Caco-2 (cell line): ENCODE measurements around the gene FNDC8. TPM values are rescaled to one million over a fixed set of nuclear protein-coding genes. Genes with fewer than 3 reads are reported as not detected.

Experiments
- BruUV-seq: library from RNA; stranded (reverse); fragments of 400-500 nt; replicated peaks from 2 replicates; lab custom pipeline; 2021; lab: Mats Ljungman, UMichigan
- CTCF ChIA-PET: fragments of 300-600 bp; sonication (Branson Sonifier 250); formaldehyde crosslinking; loops from one replicate; lab custom pipeline; 2022; ENCODE audit warnings: antibody characterized with exemption; lab: Charles Lee
- POLR2A ChIA-PET: fragments of 300-600 bp; sonication (Branson Sonifier 250); formaldehyde crosslinking; loops from one replicate; lab custom pipeline; 2022; ENCODE audit warnings: antibody characterized with exemption; lab: Charles Lee
- DNase-seq, 2 experiments: peaks; one replicate each; pipeline versions ENCODE4 v3.0.0 to v3.0.0-alpha.2; 2020 to 2022
- H3K27me3 ChIP-seq: replicated peaks from 2 replicates; pipeline ENCODE4 v1.6.0; 2011; ENCODE audit warnings: low read length; ENCODE audit not compliant: control insufficient read depth, insufficient read depth
- H3K36me3 ChIP-seq: 2 replicates; pipeline ENCODE4 v1.5.1; 2011; ENCODE audit warnings: low read length; ENCODE audit not compliant: control insufficient read depth, insufficient read depth
- H3K4me1 ChIP-seq: fragments of 250-450 bp; sonication (Bioruptor Pico); 2 replicates; pipeline ENCODE4 v1.5.1; 2020; ENCODE audit warnings: mild to moderate bottlenecking
- H3K4me3 ChIP-seq: 2 replicates; pipeline ENCODE4 v1.5.1; 2011; ENCODE audit warnings: low read depth, mild to moderate bottlenecking, control low read depth, low read length
- H3K9me3 ChIP-seq: fragments of 250-450 bp; sonication (Bioruptor Pico); 2 replicates; pipeline ENCODE4 v1.5.1; 2020; ENCODE audit warnings: mild to moderate bottlenecking, moderate library complexity
- H3K27ac Mint-ChIP-seq: one replicate; pipeline ENCODE4 v1.8.0; 2022; ENCODE audit warnings: mixed read lengths; ENCODE audit not compliant: unreplicated experiment
- H3K27me3 Mint-ChIP-seq: one replicate; pipeline ENCODE4 v1.8.0; 2022; ENCODE audit warnings: mixed read lengths; ENCODE audit not compliant: insufficient read depth, unreplicated experiment
- H3K36me3 Mint-ChIP-seq: one replicate; pipeline ENCODE4 v1.8.0; 2022; ENCODE audit warnings: mild to moderate bottlenecking, mixed read lengths; ENCODE audit not compliant: insufficient read depth, unreplicated experiment
- H3K4me1 Mint-ChIP-seq: one replicate; pipeline ENCODE4 v1.8.0; 2022; ENCODE audit warnings: low read depth, mixed read lengths; ENCODE audit not compliant: unreplicated experiment
- H3K4me3 Mint-ChIP-seq: one replicate; pipeline ENCODE4 v1.8.0; 2022; ENCODE audit warnings: mild to moderate bottlenecking, moderate library complexity, mixed read lengths; ENCODE audit not compliant: unreplicated experiment
- H3K9me3 Mint-ChIP-seq: one replicate; pipeline ENCODE4 v1.8.0; 2022; ENCODE audit warnings: mixed read lengths; ENCODE audit not compliant: unreplicated experiment
- intact Hi-C: fragments of 100-400 bp; cut with micrococcal nuclease; formaldehyde crosslinking; loops from one replicate; pipeline ENCODE4 v1.10.0; 2022; ENCODE audit not compliant: unreplicated experiment
- total RNA-seq: library from RNA; stranded (reverse); gene quantifications from 2 replicates; pipeline ENCODE4 v1.2.3, GENCODE V29; 2022
- TF ChIP-seq, protein P1 (sequence below), 2 experiments: fragments of 200-600 bp in 1 of 2; IDR thresholded peaks; 1 replicate in 1 of 2; 2 replicates in 1 of 2; pipeline versions ENCODE4 v1.5.1 to v1.8.0; 2011 to 2022; ENCODE audit warnings: antibody characterized with exemption in 1 of 2, control low read depth in 1 of 2, inconsistent platforms in 1 of 2, low read depth in 1 of 2, low read length in 1 of 2, mild to moderate bottlenecking in 1 of 2, moderate library complexity in 1 of 2; ENCODE audit not compliant: insufficient read depth in 1 of 2, severe bottlenecking in 1 of 2, unreplicated experiment in 1 of 2

FNDC8 gene
- total RNA-seq, 1 experiment from 2014 or later, result not detected

GRCh38 chr17:35080536-35080935 lies 40.9 kb upstream of the FNDC8 start:
- Histone ChIP-seq H3K36me3 (no peaks in the 10 kb centered on the region), H3K4me3 (no peak overlapping the region), H3K9me3 (no peaks in the 10 kb centered on the region), H3K4me1 (peaks cover 28% of the 10 kb centered on the region), H3K27me3 (no peaks in the 10 kb centered on the region)
- no peak overlapping the region for H3K27ac Mint-ChIP-seq
- H3K4me3 Mint-ChIP-seq, result no peak overlapping the region
- intact Hi-C loops, result no loop called here
- ChIA-PET POLR2A (no interaction called here), CTCF (interaction anchor here (1.5 kb wide), 1 partner anchor 9 kb away, joined by 4 read pairs; no protein-coding TSS in a partner anchor)
- H3K36me3 Mint-ChIP-seq, result peaks cover 6% of the 10 kb centered on the region
- BruUV-seq, result no TSS peak
- H3K4me1 Mint-ChIP-seq, result peaks cover 23% of the 10 kb centered on the region
- H3K9me3 Mint-ChIP-seq, result no peaks in the 10 kb centered on the region
- no peaks in the 10 kb centered on the region for H3K27me3 Mint-ChIP-seq
- TF ChIP-seq, protein P1, sequence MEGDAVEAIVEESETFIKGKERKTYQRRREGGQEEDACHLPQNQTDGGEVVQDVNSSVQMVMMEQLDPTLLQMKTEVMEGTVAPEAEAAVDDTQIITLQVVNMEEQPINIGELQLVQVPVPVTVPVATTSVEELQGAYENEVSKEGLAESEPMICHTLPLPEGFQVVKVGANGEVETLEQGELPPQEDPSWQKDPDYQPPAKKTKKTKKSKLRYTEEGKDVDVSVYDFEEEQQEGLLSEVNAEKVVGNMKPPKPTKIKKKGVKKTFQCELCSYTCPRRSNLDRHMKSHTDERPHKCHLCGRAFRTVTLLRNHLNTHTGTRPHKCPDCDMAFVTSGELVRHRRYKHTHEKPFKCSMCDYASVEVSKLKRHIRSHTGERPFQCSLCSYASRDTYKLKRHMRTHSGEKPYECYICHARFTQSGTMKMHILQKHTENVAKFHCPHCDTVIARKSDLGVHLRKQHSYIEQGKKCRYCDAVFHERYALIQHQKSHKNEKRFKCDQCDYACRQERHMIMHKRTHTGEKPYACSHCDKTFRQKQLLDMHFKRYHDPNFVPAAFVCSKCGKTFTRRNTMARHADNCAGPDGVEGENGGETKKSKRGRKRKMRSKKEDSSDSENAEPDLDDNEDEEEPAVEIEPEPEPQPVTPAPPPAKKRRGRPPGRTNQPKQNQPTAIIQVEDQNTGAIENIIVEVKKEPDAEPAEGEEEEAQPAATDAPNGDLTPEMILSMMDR (IDR thresholded peaks at IDR 0.05; ENCODE audit: insufficient read depth in 1 of 2, low read depth in 1 of 2, low read length in 1 of 2, severe bottlenecking in 1 of 2, unreplicated experiment in 1 of 2), result no peak
- no peak for DNase-seq

DNA sequence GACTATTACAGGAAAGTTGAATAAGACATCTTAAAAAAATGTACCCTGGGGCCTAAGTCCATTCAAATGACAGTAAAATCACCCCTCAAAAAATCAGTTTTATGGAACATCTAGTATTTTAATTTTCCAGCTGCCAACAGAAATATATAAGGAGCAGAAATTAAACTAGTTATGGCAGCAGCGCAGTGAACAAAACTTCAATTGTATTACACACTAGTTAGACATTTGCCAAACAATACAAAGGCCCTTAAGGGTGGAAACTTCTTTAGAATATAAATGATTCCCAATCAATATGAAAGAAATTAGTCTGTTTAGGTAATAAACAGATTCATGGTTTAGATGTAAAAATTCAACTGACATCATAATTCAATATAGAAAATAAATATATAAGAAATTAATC lies 39.8 kb upstream of the FNDC8 start:
- ChIA-PET POLR2A (no interaction called here), CTCF (no interaction called here)
- H3K4me1 ChIP-seq, result peaks cover 28% of the 10 kb centered on the region
- DNase-seq, result no peak
- no peaks in the 10 kb centered on the region for H3K27me3 Mint-ChIP-seq
- H3K36me3 ChIP-seq, result no peaks in the 10 kb centered on the region
- no peaks in the 10 kb centered on the region for H3K9me3 Mint-ChIP-seq
- no peak overlapping the region for H3K27ac Mint-ChIP-seq
- H3K4me3 ChIP-seq, result no peak overlapping the region
- intact Hi-C loops, result no loop called here
- TF ChIP-seq, protein P1 (IDR thresholded peaks at IDR 0.05; ENCODE audit: insufficient read depth in 1 of 2, low read depth in 1 of 2, low read length in 1 of 2, severe bottlenecking in 1 of 2, unreplicated experiment in 1 of 2), result no peak
- H3K27me3 ChIP-seq, result no peaks in the 10 kb centered on the region
- H3K36me3 Mint-ChIP-seq, result peaks cover 6% of the 10 kb centered on the region
- no peak overlapping the region for H3K4me3 Mint-ChIP-seq
- peaks cover 27% of the 10 kb centered on the region for H3K4me1 Mint-ChIP-seq
- no peaks in the 10 kb centered on the region for H3K9me3 ChIP-seq
- BruUV-seq, result no TSS peak

DNA sequence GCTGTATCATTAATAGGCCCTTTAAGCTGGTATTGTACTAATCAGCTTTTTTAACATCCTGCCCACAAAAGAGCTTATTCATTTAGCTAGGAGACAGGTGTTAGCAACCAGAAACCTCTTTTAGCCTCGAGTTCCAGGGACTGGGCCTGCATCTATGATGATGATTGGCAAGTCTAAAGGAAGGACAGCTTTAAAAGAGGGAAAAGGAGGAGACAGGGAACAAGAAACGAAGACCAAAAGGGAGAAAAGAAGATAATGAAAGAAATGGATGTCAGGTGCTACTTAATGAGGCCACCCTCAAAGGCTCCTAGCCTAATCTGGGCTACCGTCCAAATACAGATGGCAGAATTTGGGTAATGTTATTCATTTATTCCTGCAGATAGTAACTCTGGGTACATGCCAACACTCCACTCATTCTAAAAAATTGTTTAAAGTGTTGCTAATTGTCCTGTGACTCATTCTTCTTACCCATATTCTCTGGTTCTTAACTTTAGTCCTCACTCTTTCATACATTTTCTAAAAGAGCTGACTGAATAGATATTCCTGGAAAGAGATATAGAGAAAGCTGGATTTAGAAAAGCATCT lies 39.2 kb upstream of the FNDC8 start:
- H3K4me3 ChIP-seq, result no peak overlapping the region
- H3K27me3 Mint-ChIP-seq, result no peaks in the 10 kb centered on the region
- no peak for DNase-seq
- H3K27ac Mint-ChIP-seq, result no peak overlapping the region
- H3K4me1 Mint-ChIP-seq, result peaks cover 33% of the 10 kb centered on the region
- no peaks in the 10 kb centered on the region for H3K9me3 ChIP-seq
- ChIA-PET CTCF (no interaction called here), POLR2A (no interaction called here)
- peaks cover 34% of the 10 kb centered on the region for H3K4me1 ChIP-seq
- H3K36me3 ChIP-seq, result no peaks in the 10 kb centered on the region
- BruUV-seq, result no TSS peak
- H3K9me3 Mint-ChIP-seq, result no peaks in the 10 kb centered on the region
- peaks cover 6% of the 10 kb centered on the region for H3K36me3 Mint-ChIP-seq
- no peaks in the 10 kb centered on the region for H3K27me3 ChIP-seq
- intact Hi-C loops, result no loop called here
- H3K4me3 Mint-ChIP-seq, result no peak overlapping the region
- TF ChIP-seq, protein P1 (IDR thresholded peaks at IDR 0.05; ENCODE audit: insufficient read depth in 1 of 2, low read depth in 1 of 2, low read length in 1 of 2, severe bottlenecking in 1 of 2, unreplicated experiment in 1 of 2), result no peak
